ENCODE results near the gene ANKS3. TPM values are rescaled to one million over a fixed set of nuclear protein-coding genes. Genes with fewer than 3 reads are reported as not detected.

Gene ANKS3
- total RNA-seq, 2 donors from 2014 or later = 6.7 to 13.5 TPM

- no peak for DNase-seq (ENCODE audit: low spot score)
- peaks cover 0 to 9% of the 10 kb centered on the region in 2 donors for H3K4me1 ChIP-seq
- H3K36me3 ChIP-seq = no peaks in the 10 kb centered on the region
- no peak overlapping the region for H3K4me3 ChIP-seq
- no peak for TF ChIP-seq CTCF (IDR thresholded peaks at IDR 0.05)
- H3K27me3 ChIP-seq = no peaks in the 10 kb centered on the region
- no peaks in the 10 kb centered on the region for H3K9me3 ChIP-seq
- H3K27ac ChIP-seq = no peak overlapping the region
Observed at GRCh38 chr16:4737545-4737944, 3.5 kb upstream of the ANKS3 start.

- no peak overlapping the region for H3K27ac ChIP-seq
- DNase-seq (ENCODE audit: low spot score) = no peak
- H3K27me3 ChIP-seq = no peaks in the 10 kb centered on the region
- TF ChIP-seq CTCF (IDR thresholded peaks at IDR 0.05) = no peak
- no peaks in the 10 kb centered on the region for H3K9me3 ChIP-seq
- H3K4me3 ChIP-seq = no peak overlapping the region
- H3K4me1 ChIP-seq = peaks cover 0 to 9% of the 10 kb centered on the region in 2 donors
- no peaks in the 10 kb centered on the region for H3K36me3 ChIP-seq
Observed at GRCh38 chr16:4736546-4736945, 2.5 kb upstream of the ANKS3 start.

- Histone ChIP-seq H3K27ac (peak overlapping the region; percentile 74 to 84), H3K9me3 (no peaks in the 10 kb centered on the region), H3K27me3 (no peaks in the 10 kb centered on the region), H3K36me3 (peaks cover under 1% of the 10 kb centered on the region), H3K4me3 (peak overlapping the region; percentile 70 to 99), H3K4me1 (peaks cover 0 to 9% of the 10 kb centered on the region in 2 donors)
- TF ChIP-seq CTCF (IDR thresholded peaks at IDR 0.05) = no peak
- peak; percentile 85 for DNase-seq (ENCODE audit: low spot score)
Observed at GRCh38 chr16:4734730-4735535, 862 bp upstream of the ANKS3 start.

- H3K27ac ChIP-seq = peak overlapping the region; percentile 74 to 84
- TF ChIP-seq CTCF (IDR thresholded peaks at IDR 0.05) = no peak
- no peaks in the 10 kb centered on the region for H3K9me3 ChIP-seq
- H3K36me3 ChIP-seq = peaks cover 8% of the 10 kb centered on the region
- no peak for DNase-seq (ENCODE audit: low spot score)
- no peaks in the 10 kb centered on the region for H3K27me3 ChIP-seq
- peaks cover 0 to 9% of the 10 kb centered on the region in 2 donors for H3K4me1 ChIP-seq
- peak overlapping the region; percentile 70 to 99 for H3K4me3 ChIP-seq
Observed at GRCh38 chr16:4733747-4734062, 366 bp downstream of the ANKS3 start.

- H3K27me3 ChIP-seq = no peaks in the 10 kb centered on the region
- H3K27ac ChIP-seq = peak overlapping the region in 1 of 2 donors; percentile 74
- peak overlapping the region; percentile 70 to 99 for H3K4me3 ChIP-seq
- DNase-seq (ENCODE audit: low spot score) = no peak
- peaks cover 8% of the 10 kb centered on the region for H3K36me3 ChIP-seq
- no peaks in the 10 kb centered on the region for H3K9me3 ChIP-seq
- peaks cover 0 to 9% of the 10 kb centered on the region in 2 donors for H3K4me1 ChIP-seq
- TF ChIP-seq CTCF (IDR thresholded peaks at IDR 0.05) = no peak
Observed at GRCh38 chr16:4733211-4733742, 794 bp downstream of the ANKS3 start.
